Astrocyte of the cerebellum (primary cell): ENCODE data around the gene RFT1.
"Not testable (repeated sequence)": the region's sequence is repeated elsewhere in the genome, so short reads cannot be mapped to it uniquely, and the experiment has no call there.

ENCODE experiments used
- DNase-seq: peaks from one replicate; pipeline ENCODE4 v3.0.0-alpha.2; 2011; ENCODE audit warnings: low read depth
- H3K4me3 ChIP-seq: 2 replicates; pipeline ENCODE4 v1.5.1; 2011; ENCODE audit warnings: mild to moderate bottlenecking, low read depth, low read length, moderate library complexity
- CTCF ChIP-seq: IDR thresholded peaks from 2 replicates; pipeline ENCODE4 v1.5.1; 2012; ENCODE audit warnings: low read length, low read depth, moderate library complexity, mild to moderate bottlenecking; ENCODE audit errors: missing control alignments
- in situ Hi-C: cut with HindIII; loops from 2 replicates; pipeline ENCODE4 v1.10.0; 2017; ENCODE audit warnings: low sequenced_read_pairs

RFT1 gene

GRCh38 chr3:53067567-53067966 is 62.7 kb downstream of the RFT1 start:
- H3K4me3 ChIP-seq, result no peak overlapping the region
- in situ Hi-C loops, result no loop called here
- DNase-seq, result no peak
- no peak for TF ChIP-seq CTCF

- in situ Hi-C loops, result no loop called here
- TF ChIP-seq CTCF, result no peak
- no peak overlapping the region for H3K4me3 ChIP-seq
- no peak for DNase-seq
Observed at GRCh38 chr3:53065841-53066480, 64.3 kb downstream of the RFT1 start.

- no peak overlapping the region for H3K4me3 ChIP-seq
- DNase-seq, result no peak
- TF ChIP-seq CTCF, result no peak
- in situ Hi-C loops, result no loop called here
Observed at GRCh38 chr3:53062905-53063304, 67.3 kb downstream of the RFT1 start.

- DNase-seq, result no peak
- H3K4me3 ChIP-seq, result no peak overlapping the region
- peak; percentile 18 for TF ChIP-seq CTCF
- in situ Hi-C loops, result no loop called here
Observed at GRCh38 chr3:53056442-53056841, 73.8 kb downstream of the RFT1 start.

- H3K4me3 ChIP-seq, in situ Hi-C loops, DNase-seq: not testable (repeated sequence)
Observed at GRCh38 chr3:53054233-53054632, 76.0 kb downstream of the RFT1 start.

DNA sequence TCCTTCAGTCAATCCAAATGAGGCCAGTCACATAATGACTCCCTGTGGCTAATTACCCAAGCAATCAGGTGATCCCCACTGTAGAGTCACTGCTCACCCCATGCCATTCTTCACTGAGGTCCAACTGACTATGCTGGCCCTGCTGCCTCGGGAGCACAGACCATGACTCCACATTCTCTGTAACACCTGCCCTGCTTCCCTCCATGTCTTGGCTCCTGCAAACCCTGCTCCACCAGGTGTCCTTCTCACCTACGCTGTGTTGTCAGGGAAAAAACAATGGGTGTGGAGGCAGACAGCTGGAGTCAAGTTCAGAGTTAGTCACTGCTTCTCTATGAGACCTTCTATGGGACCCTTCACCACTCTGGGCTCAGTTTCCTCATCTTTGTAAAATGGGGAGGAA is 78.3 kb downstream of the RFT1 start:
- H3K4me3 ChIP-seq, result no peak overlapping the region
- TF ChIP-seq CTCF, result no peak
- in situ Hi-C loops, result no loop called here
- DNase-seq, result no peak

DNA sequence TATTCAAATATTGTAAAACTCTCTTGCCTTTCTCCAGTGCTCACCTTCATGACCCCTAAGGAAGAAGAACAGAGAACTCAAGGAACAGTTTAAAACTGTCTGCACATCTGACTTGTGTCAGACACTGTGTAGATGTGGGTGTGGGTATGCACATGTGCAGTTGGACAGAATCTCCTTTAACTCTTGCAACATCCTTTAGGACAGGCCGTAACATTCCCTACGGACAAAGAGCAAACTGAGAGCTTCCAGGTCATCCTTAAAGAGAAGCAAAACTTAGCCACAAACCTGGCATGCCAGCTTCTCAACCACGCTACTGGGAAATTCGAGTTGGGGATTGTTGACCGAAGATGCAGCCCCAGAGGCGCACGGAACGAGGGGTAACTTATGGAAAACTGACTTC is 80.2 kb downstream of the RFT1 start:
- in situ Hi-C loops, result no loop called here
- no peak for TF ChIP-seq CTCF
- no peak for DNase-seq

More for the DNA sequence above, 80.2 kb downstream of the RFT1 start:
- H3K4me3 ChIP-seq, result no peak overlapping the region
